A549 (cell line): Measurements from ENCODE around the gene IL6R.

ENCODE experiments used
- BHLHE40 ChIP-seq: IDR thresholded peaks from 2 replicates; pipeline ENCODE4 v1.6.1; 2012; ENCODE audit warnings: low read depth, low read length, inconsistent platforms
- CEBPB ChIP-seq, 2 experiments: fragments of >200 bp in 1 of 2; sonication (Bioruptor Twin) in 1 of 2; formaldehyde crosslinking in 1 of 2; IDR thresholded peaks; 2 replicates each; pipeline ENCODE4 v1.6.1; 2012 to 2016
- FOSL2 ChIP-seq, 2 experiments: fragments of 450-650 bp in 1 of 2; fragments of >200 bp in 1 of 2; sonication (Bioruptor Twin) in 1 of 2; formaldehyde crosslinking; IDR thresholded peaks; 2 replicates each; pipeline versions ENCODE4 v1.5.0 to v1.6.1; 2016 to 2020; ENCODE audit warnings: mild to moderate bottlenecking in 1 of 2, moderate library complexity in 1 of 2
- GATA3 ChIP-seq: IDR thresholded peaks from 2 replicates; pipeline ENCODE4 v1.6.1; 2012; ENCODE audit warnings: borderline replicate concordance
- MAFK ChIP-seq: fragments of 450-650 bp; IDR thresholded peaks from 2 replicates; pipeline ENCODE4 v1.6.1; 2014; ENCODE audit not compliant: partially characterized antibody
- MAZ ChIP-seq: fragments of 150-350 bp; IDR thresholded peaks from 2 replicates; pipeline ENCODE4 v1.6.1; 2014; ENCODE audit warnings: antibody characterized with exemption, low read depth, low read length, borderline replicate concordance
- MYC ChIP-seq: IDR thresholded peaks from 2 replicates; pipeline ENCODE4 v1.6.1; 2012; ENCODE audit warnings: mild to moderate bottlenecking, inconsistent platforms, low read length, improper control_type of control experiment, borderline replicate concordance
- PHF8 ChIP-seq: fragments of 200-600 bp; sonication (generic); IDR thresholded peaks from 2 replicates; pipeline ENCODE4 v1.6.1; 2016; ENCODE audit warnings: low read depth, mild to moderate bottlenecking, antibody characterized with exemption, moderate library complexity, borderline replicate concordance
- POLR2A ChIP-seq: IDR thresholded peaks from 2 replicates; pipeline ENCODE4 v1.6.1; 2012; ENCODE audit warnings: mild to moderate bottlenecking, low read length
- RAD21 ChIP-seq, 2 experiments: fragments of >200 bp in 1 of 2; sonication (Bioruptor Twin) in 1 of 2; formaldehyde crosslinking in 1 of 2; IDR thresholded peaks in 1 of 2; conservative IDR thresholded peaks in 1 of 2; 2 replicates in 1 of 2; 3 replicates in 1 of 2; pipeline ENCODE4 v1.6.1; 2012 to 2018; ENCODE audit warnings: inconsistent platforms in 1 of 2
- RFX5 ChIP-seq: fragments of 450-650 bp; IDR thresholded peaks from 2 replicates; pipeline ENCODE4 v1.7.1; 2014; ENCODE audit warnings: antibody characterized with exemption, mild to moderate bottlenecking, moderate library complexity
- TF ChIP-seq, protein P1 (sequence below): fragments of 200-600 bp; sonication (generic); IDR thresholded peaks from 2 replicates; pipeline ENCODE4 v1.6.1; 2016; ENCODE audit warnings: antibody characterized with exemption, mild to moderate bottlenecking, moderate library complexity
- TF ChIP-seq, protein P2 (sequence below): fragments of >200 bp; sonication (Bioruptor Twin); formaldehyde crosslinking; IDR thresholded peaks from 3 replicates; pipeline ENCODE4 v1.5.1; 2016

DNA sequence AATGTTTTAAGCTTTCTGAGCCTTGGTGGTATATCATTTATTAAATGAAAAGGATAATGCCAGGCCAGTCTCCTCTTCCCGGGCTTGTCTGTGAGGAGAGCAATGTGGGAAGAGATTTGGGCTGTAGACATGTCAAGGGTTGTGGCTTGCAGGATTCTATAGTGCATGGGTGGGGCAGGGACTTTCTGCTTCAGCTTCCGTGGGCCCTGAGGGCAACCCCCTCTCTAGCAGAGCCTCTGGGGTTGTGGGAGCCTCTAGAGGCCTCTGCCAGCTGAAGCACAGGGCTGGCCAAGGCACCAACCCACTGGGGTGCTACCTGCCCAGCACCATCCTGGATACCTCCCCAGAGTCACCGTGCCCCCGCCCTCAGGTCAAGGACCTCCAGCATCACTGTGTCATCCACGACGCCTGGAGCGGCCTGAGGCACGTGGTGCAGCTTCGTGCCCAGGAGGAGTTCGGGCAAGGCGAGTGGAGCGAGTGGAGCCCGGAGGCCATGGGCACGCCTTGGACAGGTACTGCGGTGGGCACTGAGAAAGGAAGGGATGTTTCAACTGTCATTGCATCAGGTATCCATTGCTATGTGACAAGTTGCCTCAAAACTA lies 30.6 kb downstream of the IL6R start:
- TF ChIP-seq MAFK (no peak), MYC (no peak), MAZ (no peak), POLR2A (no peak), FOSL2 (IDR thresholded peaks at IDR 0.05) (no peak), FOSL2 (CRISPR knock-in tag; IDR thresholded peaks at IDR 0.05) (no peak), RAD21 (conservative IDR thresholded peaks at IDR 0.05 in 1 of 2, IDR thresholded peaks at IDR 0.05 in 1 of 2) (no peak), CEBPB (IDR thresholded peaks at IDR 0.05) (no peak), RFX5 (no peak), PHF8 (no peak), GATA3 (no peak), BHLHE40 (no peak)
- TF ChIP-seq, protein P1, sequence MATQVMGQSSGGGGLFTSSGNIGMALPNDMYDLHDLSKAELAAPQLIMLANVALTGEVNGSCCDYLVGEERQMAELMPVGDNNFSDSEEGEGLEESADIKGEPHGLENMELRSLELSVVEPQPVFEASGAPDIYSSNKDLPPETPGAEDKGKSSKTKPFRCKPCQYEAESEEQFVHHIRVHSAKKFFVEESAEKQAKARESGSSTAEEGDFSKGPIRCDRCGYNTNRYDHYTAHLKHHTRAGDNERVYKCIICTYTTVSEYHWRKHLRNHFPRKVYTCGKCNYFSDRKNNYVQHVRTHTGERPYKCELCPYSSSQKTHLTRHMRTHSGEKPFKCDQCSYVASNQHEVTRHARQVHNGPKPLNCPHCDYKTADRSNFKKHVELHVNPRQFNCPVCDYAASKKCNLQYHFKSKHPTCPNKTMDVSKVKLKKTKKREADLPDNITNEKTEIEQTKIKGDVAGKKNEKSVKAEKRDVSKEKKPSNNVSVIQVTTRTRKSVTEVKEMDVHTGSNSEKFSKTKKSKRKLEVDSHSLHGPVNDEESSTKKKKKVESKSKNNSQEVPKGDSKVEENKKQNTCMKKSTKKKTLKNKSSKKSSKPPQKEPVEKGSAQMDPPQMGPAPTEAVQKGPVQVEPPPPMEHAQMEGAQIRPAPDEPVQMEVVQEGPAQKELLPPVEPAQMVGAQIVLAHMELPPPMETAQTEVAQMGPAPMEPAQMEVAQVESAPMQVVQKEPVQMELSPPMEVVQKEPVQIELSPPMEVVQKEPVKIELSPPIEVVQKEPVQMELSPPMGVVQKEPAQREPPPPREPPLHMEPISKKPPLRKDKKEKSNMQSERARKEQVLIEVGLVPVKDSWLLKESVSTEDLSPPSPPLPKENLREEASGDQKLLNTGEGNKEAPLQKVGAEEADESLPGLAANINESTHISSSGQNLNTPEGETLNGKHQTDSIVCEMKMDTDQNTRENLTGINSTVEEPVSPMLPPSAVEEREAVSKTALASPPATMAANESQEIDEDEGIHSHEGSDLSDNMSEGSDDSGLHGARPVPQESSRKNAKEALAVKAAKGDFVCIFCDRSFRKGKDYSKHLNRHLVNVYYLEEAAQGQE: no peak
- TF ChIP-seq, protein P2, sequence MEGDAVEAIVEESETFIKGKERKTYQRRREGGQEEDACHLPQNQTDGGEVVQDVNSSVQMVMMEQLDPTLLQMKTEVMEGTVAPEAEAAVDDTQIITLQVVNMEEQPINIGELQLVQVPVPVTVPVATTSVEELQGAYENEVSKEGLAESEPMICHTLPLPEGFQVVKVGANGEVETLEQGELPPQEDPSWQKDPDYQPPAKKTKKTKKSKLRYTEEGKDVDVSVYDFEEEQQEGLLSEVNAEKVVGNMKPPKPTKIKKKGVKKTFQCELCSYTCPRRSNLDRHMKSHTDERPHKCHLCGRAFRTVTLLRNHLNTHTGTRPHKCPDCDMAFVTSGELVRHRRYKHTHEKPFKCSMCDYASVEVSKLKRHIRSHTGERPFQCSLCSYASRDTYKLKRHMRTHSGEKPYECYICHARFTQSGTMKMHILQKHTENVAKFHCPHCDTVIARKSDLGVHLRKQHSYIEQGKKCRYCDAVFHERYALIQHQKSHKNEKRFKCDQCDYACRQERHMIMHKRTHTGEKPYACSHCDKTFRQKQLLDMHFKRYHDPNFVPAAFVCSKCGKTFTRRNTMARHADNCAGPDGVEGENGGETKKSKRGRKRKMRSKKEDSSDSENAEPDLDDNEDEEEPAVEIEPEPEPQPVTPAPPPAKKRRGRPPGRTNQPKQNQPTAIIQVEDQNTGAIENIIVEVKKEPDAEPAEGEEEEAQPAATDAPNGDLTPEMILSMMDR: no peak
